HAP-1 (cell line): ENCODE data around the gene AQP3.

ENCODE experiments used
- DNase-seq, 2 experiments: peaks; one replicate each; pipeline ENCODE4 v3.0.0-alpha.2; 2016 to 2020; ENCODE audit warnings: low spot score in 2 of 2
- H3K27me3 ChIP-seq: fragments of 250-450 bp; sonication (Bioruptor Pico); 2 replicates; pipeline ENCODE4 v1.5.1; 2020; ENCODE audit warnings: low read depth, mild to moderate bottlenecking, moderate library complexity
- H3K36me3 ChIP-seq: fragments of 250-450 bp; sonication (Bioruptor Pico); replicated peaks from 2 replicates; pipeline ENCODE4 v1.5.1; 2020; ENCODE audit warnings: mild to moderate bottlenecking
- H3K4me1 ChIP-seq: fragments of 250-450 bp; sonication (Bioruptor Pico); 2 replicates; pipeline ENCODE4 v1.5.1; 2020; ENCODE audit warnings: mild to moderate bottlenecking
- H3K4me3 ChIP-seq: fragments of 250-450 bp; sonication (Bioruptor Pico); 2 replicates; pipeline ENCODE4 v1.5.1; 2020; ENCODE audit warnings: mild to moderate bottlenecking, moderate library complexity
- H3K9me3 ChIP-seq: fragments of 250-450 bp; sonication (Bioruptor Pico); 2 replicates; pipeline ENCODE4 v1.5.1; 2020; ENCODE audit warnings: mild to moderate bottlenecking, moderate library complexity
- in situ Hi-C: fragments of 300-500 bp; cut with MboI; formaldehyde crosslinking; loops from 3 replicates; pipeline ENCODE4 v1.14.3; 2020; ENCODE audit warnings: low sequenced_read_pairs, inconsistent platforms, mixed read lengths

Gene AQP3

GRCh38 chr9:33443047-33443446, 4.3 kb downstream of the AQP3 start:
- Histone ChIP-seq H3K36me3 (no peaks in the 10 kb centered on the region), H3K9me3 (no peaks in the 10 kb centered on the region), H3K27me3 (no peaks in the 10 kb centered on the region), H3K4me1 (peaks cover 12% of the 10 kb centered on the region), H3K4me3 (no peak overlapping the region)
- in situ Hi-C loops, result no loop called here
- DNase-seq, result no peak

- no peaks in the 10 kb centered on the region for H3K9me3 ChIP-seq
- in situ Hi-C loops, result no loop called here
- DNase-seq, result no peak
These were observed 5.3 kb downstream of the AQP3 start for GRCh38 chr9:33442125-33442524.

GRCh38 chr9:33440609-33441008, 6.8 kb downstream of the AQP3 start:
- H3K36me3 ChIP-seq, result no peaks in the 10 kb centered on the region
- H3K4me3 ChIP-seq, result no peak overlapping the region
- H3K27me3 ChIP-seq, result no peaks in the 10 kb centered on the region
- no peak for DNase-seq
- H3K4me1 ChIP-seq, result no peaks in the 10 kb centered on the region
- no peaks in the 10 kb centered on the region for H3K9me3 ChIP-seq
- in situ Hi-C loops, result no loop called here

More at GRCh38 chr9:33442125-33442524, 5.3 kb downstream of the AQP3 start:
- H3K4me3 ChIP-seq, result no peak overlapping the region
- H3K36me3 ChIP-seq, result no peaks in the 10 kb centered on the region
- H3K4me1 ChIP-seq, result peaks cover 7% of the 10 kb centered on the region
- no peaks in the 10 kb centered on the region for H3K27me3 ChIP-seq

GRCh38 chr9:33440204-33440603, 7.2 kb downstream of the AQP3 start:
- H3K27me3 ChIP-seq, result no peaks in the 10 kb centered on the region
- no peaks in the 10 kb centered on the region for H3K4me1 ChIP-seq
- no peak for DNase-seq
- H3K36me3 ChIP-seq, result no peaks in the 10 kb centered on the region
- in situ Hi-C loops, result no loop called here
- H3K4me3 ChIP-seq, result no peak overlapping the region
- H3K9me3 ChIP-seq, result no peaks in the 10 kb centered on the region

- no peak for DNase-seq
- Histone ChIP-seq H3K36me3 (no peaks in the 10 kb centered on the region), H3K9me3 (no peaks in the 10 kb centered on the region), H3K4me3 (no peak overlapping the region), H3K27me3 (no peaks in the 10 kb centered on the region), H3K4me1 (no peaks in the 10 kb centered on the region)
- in situ Hi-C loops, result loop anchor here (10.0 kb wide), 1 partner anchor 65 kb away; no protein-coding TSS in a partner anchor
These were observed 7.7 kb downstream of the AQP3 start for GRCh38 chr9:33439731-33440130.

GRCh38 chr9:33438926-33439680, 8.3 kb downstream of the AQP3 start:
- Histone ChIP-seq H3K27me3 (no peaks in the 10 kb centered on the region), H3K4me1 (no peaks in the 10 kb centered on the region), H3K9me3 (no peaks in the 10 kb centered on the region), H3K36me3 (no peaks in the 10 kb centered on the region), H3K4me3 (no peak overlapping the region)
- DNase-seq, result no peak
- in situ Hi-C loops, result loop anchor here (10.0 kb wide), 1 partner anchor 64 kb away; no protein-coding TSS in a partner anchor

- in situ Hi-C loops, result loop anchor here (10.0 kb wide), 1 partner anchor 63 kb away; no protein-coding TSS in a partner anchor
These were observed 9.5 kb downstream of the AQP3 start for GRCh38 chr9:33437898-33438297.

GRCh38 chr9:33437205-33437604, 10.2 kb downstream of the AQP3 start:
- Histone ChIP-seq H3K4me3 (no peak overlapping the region), H3K27me3 (no peaks in the 10 kb centered on the region), H3K4me1 (no peaks in the 10 kb centered on the region), H3K9me3 (no peaks in the 10 kb centered on the region), H3K36me3 (no peaks in the 10 kb centered on the region)
- in situ Hi-C loops, result loop anchor here (10.0 kb wide), 1 partner anchor 62 kb away; no protein-coding TSS in a partner anchor
- DNase-seq, result no peak

More at GRCh38 chr9:33437898-33438297, 9.5 kb downstream of the AQP3 start:
- Histone ChIP-seq H3K27me3 (no peaks in the 10 kb centered on the region), H3K4me3 (no peak overlapping the region), H3K36me3 (no peaks in the 10 kb centered on the region), H3K4me1 (no peaks in the 10 kb centered on the region), H3K9me3 (no peaks in the 10 kb centered on the region)
- no peak for DNase-seq

- in situ Hi-C loops, result loop anchor here (10.0 kb wide), 1 partner anchor 62 kb away; no protein-coding TSS in a partner anchor
- H3K4me1 ChIP-seq, result no peaks in the 10 kb centered on the region
- DNase-seq, result peak in 1 of 2 experiments; percentile 65
- no peaks in the 10 kb centered on the region for H3K9me3 ChIP-seq
- H3K27me3 ChIP-seq, result no peaks in the 10 kb centered on the region
- H3K4me3 ChIP-seq, result no peak overlapping the region
- no peaks in the 10 kb centered on the region for H3K36me3 ChIP-seq
These were observed 10.9 kb downstream of the AQP3 start for GRCh38 chr9:33436445-33436844.

GRCh38 chr9:33435821-33436277, 11.5 kb downstream of the AQP3 start:
- in situ Hi-C loops, result loop anchor here (10.0 kb wide), 1 partner anchor 61 kb away; no protein-coding TSS in a partner anchor
- Histone ChIP-seq H3K9me3 (no peaks in the 10 kb centered on the region), H3K4me3 (no peak overlapping the region), H3K27me3 (no peaks in the 10 kb centered on the region), H3K36me3 (no peaks in the 10 kb centered on the region), H3K4me1 (no peaks in the 10 kb centered on the region)
- DNase-seq, result no peak

- in situ Hi-C loops, result loop anchor here (10.0 kb wide), 1 partner anchor 60 kb away; no protein-coding TSS in a partner anchor
- no peak for DNase-seq
- no peaks in the 10 kb centered on the region for H3K9me3 ChIP-seq
- no peak overlapping the region for H3K4me3 ChIP-seq
- no peaks in the 10 kb centered on the region for H3K36me3 ChIP-seq
- no peaks in the 10 kb centered on the region for H3K4me1 ChIP-seq
- no peaks in the 10 kb centered on the region for H3K27me3 ChIP-seq
These were observed 12.9 kb downstream of the AQP3 start for GRCh38 chr9:33434317-33435105.

GRCh38 chr9:33433871-33434270, 13.5 kb downstream of the AQP3 start:
- Histone ChIP-seq H3K9me3 (no peaks in the 10 kb centered on the region), H3K27me3 (no peaks in the 10 kb centered on the region), H3K4me3 (no peak overlapping the region), H3K4me1 (no peaks in the 10 kb centered on the region), H3K36me3 (no peaks in the 10 kb centered on the region)
- in situ Hi-C loops, result loop anchor here (10.0 kb wide), 1 partner anchor 59 kb away; no protein-coding TSS in a partner anchor
- DNase-seq, result no peak

GRCh38 chr9:33431420-33431819, 16.0 kb downstream of the AQP3 start:
- in situ Hi-C loops, result loop anchor here (10.0 kb wide), 1 partner anchor 57 kb away; no protein-coding TSS in a partner anchor

More at GRCh38 chr9:33431420-33431819, 16.0 kb downstream of the AQP3 start:
- Histone ChIP-seq H3K4me1 (no peaks in the 10 kb centered on the region), H3K36me3 (no peaks in the 10 kb centered on the region), H3K27me3 (no peaks in the 10 kb centered on the region), H3K4me3 (no peak overlapping the region), H3K9me3 (no peaks in the 10 kb centered on the region)
- DNase-seq, result no peak
